ENCODE results near the gene TBRG4. TPM values are rescaled to one million over a fixed set of nuclear protein-coding genes. Genes with fewer than 3 reads are reported as not detected.

TBRG4 gene
- total and polyA plus RNA-seq, 7 donors: 31.8 to 80.1 (median 44.6) TPM

DNA sequence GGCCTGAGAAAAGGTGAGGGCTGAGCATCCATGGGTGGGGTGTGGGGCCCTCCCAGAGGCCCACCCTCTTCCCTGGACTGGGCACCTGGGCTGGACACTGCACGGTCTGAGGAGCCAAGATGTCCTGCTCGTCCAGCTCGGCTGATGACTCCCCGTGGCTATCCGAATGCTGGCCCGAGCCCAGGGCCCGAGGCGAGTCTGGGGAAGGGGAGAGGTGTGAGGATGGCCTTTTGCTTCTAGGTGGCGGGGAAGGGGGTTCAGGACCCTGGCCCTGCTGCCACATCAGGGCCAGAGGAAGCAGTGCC, 29.9 kb downstream of the TBRG4 start:
- 92 to 95% methylated on average over 9 of the region's 9 CpGs for WGBS, 2 donors
- H3K27ac ChIP-seq: peak overlapping the region in 1 of 4 donors; percentile 34
- H3K27me3 ChIP-seq: no peaks in the 10 kb centered on the region
- H3K4me3 ChIP-seq: no peak overlapping the region
- H3K4me1 ChIP-seq: no peaks in the 10 kb centered on the region
- TF ChIP-seq POLR2AphosphoS5 (IDR thresholded peaks at IDR 0.05) (no peak), EP300 (IDR thresholded peaks at IDR 0.05) (no peak), POLR2A (IDR thresholded peaks at IDR 0.05) (no peak)
- TF ChIP-seq, protein P1, sequence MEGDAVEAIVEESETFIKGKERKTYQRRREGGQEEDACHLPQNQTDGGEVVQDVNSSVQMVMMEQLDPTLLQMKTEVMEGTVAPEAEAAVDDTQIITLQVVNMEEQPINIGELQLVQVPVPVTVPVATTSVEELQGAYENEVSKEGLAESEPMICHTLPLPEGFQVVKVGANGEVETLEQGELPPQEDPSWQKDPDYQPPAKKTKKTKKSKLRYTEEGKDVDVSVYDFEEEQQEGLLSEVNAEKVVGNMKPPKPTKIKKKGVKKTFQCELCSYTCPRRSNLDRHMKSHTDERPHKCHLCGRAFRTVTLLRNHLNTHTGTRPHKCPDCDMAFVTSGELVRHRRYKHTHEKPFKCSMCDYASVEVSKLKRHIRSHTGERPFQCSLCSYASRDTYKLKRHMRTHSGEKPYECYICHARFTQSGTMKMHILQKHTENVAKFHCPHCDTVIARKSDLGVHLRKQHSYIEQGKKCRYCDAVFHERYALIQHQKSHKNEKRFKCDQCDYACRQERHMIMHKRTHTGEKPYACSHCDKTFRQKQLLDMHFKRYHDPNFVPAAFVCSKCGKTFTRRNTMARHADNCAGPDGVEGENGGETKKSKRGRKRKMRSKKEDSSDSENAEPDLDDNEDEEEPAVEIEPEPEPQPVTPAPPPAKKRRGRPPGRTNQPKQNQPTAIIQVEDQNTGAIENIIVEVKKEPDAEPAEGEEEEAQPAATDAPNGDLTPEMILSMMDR (IDR thresholded peaks at IDR 0.05): no peak
- peaks cover 5 to 16% (median 6%) of the 10 kb centered on the region in 4 donors for H3K36me3 ChIP-seq
- no peak for DNase-seq
- intact Hi-C loops (cut with DNase I): no loop called here
- no peaks in the 10 kb centered on the region for H3K9me3 ChIP-seq

DNA sequence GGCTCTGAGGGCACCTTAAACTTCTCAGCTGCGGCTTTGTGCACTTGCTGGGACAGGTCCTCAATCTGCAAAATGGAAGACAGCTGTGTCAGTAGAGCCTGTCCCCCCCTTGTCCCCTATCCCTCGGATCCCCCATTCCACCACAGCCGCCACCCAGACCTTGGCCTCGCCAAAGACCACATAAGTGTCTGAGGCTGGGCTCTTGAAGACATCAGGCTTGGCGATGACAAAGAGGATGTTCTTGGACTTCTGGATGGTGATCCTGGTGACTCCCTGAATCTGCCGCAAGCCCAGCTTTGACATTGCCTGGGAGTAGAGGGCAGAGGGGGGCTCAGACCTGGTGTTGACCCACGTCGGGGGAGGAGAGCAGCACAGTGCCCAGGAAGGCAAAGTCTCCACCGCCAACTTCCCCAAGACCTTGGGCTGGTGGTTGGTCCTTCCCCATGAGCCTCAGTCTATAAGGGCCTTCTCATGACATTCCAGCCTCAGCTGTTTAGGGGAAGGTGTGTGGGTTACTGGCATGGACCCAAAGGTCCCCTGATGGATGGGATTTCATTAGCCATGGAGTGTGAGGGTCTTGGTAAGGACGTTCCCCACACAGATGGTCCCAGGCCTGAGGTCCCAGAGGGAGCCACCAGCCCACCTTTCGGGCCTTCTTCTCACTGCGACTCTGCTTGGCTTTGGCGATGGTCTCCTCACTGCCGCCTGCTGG, 30.4 kb downstream of the TBRG4 start:
- peaks cover 6 to 21% (median 10%) of the 10 kb centered on the region in 4 donors for H3K36me3 ChIP-seq
- TF ChIP-seq, protein P1 (IDR thresholded peaks at IDR 0.05): no peak
- TF ChIP-seq POLR2A (IDR thresholded peaks at IDR 0.05) (no peak), POLR2AphosphoS5 (IDR thresholded peaks at IDR 0.05) (no peak), EP300 (IDR thresholded peaks at IDR 0.05) (no peak)
- WGBS, 2 donors: 85 to 91% methylated on average over 14 of the region's 14 CpGs

DNA sequence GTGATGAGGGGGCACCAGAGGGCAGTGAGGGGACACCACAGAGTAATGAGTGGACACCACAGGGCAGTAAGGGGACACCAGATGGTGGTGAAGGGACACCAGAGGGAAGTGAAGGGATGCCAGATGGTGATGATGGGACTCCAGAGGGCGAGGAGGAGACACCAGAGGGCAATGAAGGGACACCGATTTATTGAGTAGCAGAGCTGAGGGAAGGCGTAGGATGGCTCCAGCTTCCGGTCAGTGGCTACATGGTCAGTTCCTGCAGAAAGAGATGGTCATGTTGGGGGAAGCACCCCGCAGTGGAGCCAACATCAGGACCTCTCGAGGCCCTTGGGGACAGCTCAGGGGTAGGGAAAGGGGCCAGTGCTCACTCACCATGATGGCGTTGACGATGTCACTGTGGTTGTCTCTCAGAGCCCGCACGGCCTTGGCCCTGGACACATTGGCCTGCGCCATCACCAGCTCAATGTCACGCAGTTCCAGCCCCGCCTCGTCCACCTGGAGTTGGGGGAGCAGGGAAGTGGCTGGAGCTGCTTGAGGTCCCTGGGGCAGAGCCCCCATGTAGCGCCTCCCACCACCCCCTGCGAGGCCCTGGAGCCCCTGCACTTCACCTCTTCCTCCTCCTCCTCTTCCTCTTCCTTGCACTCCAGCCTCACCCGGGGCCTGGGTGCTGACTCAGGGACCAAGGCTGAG, 31.1 kb downstream of the TBRG4 start:
- peaks cover 13 to 28% (median 17%) of the 10 kb centered on the region in 4 donors for H3K36me3 ChIP-seq
- intact Hi-C loops (cut with DNase I): no loop called here
- TF ChIP-seq EP300 (IDR thresholded peaks at IDR 0.05) (no peak), POLR2A (IDR thresholded peaks at IDR 0.05) (no peak), POLR2AphosphoS5 (IDR thresholded peaks at IDR 0.05) (no peak)
- TF ChIP-seq, protein P1 (IDR thresholded peaks at IDR 0.05): no peak
- no peaks in the 10 kb centered on the region for H3K4me1 ChIP-seq
- H3K9me3 ChIP-seq: no peaks in the 10 kb centered on the region
- WGBS, 2 donors: 89 to 90% methylated on average over 17 of the region's 17 CpGs
- H3K27me3 ChIP-seq: no peaks in the 10 kb centered on the region
- no peak for DNase-seq
- H3K4me3 ChIP-seq: no peak overlapping the region
- no peak overlapping the region for H3K27ac ChIP-seq

More for the DNA sequence above, 30.4 kb downstream of the TBRG4 start:
- Histone ChIP-seq H3K27ac (no peak overlapping the region), H3K4me1 (no peaks in the 10 kb centered on the region), H3K4me3 (no peak overlapping the region), H3K27me3 (no peaks in the 10 kb centered on the region), H3K9me3 (no peaks in the 10 kb centered on the region)
- peak; percentile 56 for DNase-seq
- intact Hi-C loops (cut with DNase I): no loop called here

DNA sequence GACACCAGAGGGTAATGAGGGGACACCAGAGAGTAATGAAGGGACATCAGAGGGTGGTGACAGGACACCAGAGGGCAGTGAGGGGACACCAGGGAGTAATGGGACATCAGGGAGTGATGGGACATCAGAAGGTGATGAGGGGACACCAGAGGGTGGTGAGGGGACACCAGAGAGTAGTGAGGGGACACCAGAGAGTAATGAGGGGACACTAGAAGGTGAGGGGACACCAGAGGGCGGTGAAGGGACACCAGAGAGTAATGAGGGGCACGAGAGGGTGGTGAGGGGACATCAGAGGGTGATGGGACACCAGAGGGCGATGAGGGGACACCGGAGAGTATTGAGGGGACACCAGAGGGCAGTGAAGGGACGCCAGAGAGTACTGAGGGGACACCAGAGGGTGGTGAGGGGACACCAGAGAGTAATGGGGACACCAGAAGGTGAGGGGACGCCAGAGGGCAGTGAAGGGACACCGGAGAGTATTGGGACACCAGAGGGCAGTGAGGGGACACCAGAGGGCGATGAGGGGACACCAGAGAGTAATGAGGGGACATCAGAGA, 33.3 kb downstream of the TBRG4 start:
- peak; percentile 48 for DNase-seq
- WGBS, 2 donors: 80 to 82% methylated on average over 8 of the region's 8 CpGs
- no peak overlapping the region for H3K27ac ChIP-seq
- no peaks in the 10 kb centered on the region for H3K9me3 ChIP-seq
- TF ChIP-seq POLR2AphosphoS5 (IDR thresholded peaks at IDR 0.05): no peak
- no peak for TF ChIP-seq EP300 (IDR thresholded peaks at IDR 0.05)
- TF ChIP-seq, protein P1 (IDR thresholded peaks at IDR 0.05): no peak
- no peak for TF ChIP-seq POLR2A (IDR thresholded peaks at IDR 0.05)
- no peaks in the 10 kb centered on the region for H3K4me1 ChIP-seq
- H3K36me3 ChIP-seq: peaks cover 27 to 50% (median 33%) of the 10 kb centered on the region in 4 donors
- no peaks in the 10 kb centered on the region for H3K27me3 ChIP-seq
- H3K4me3 ChIP-seq: no peak overlapping the region
- intact Hi-C loops (cut with DNase I): no loop called here
